Measurements from ENCODE around the gene DOCK8. TPM values are rescaled to one million over a fixed set of nuclear protein-coding genes. Genes with fewer than 3 reads are reported as not detected.

DOCK8 gene
- total and polyA plus RNA-seq, 2 of the 13 experiments (the other 11 are each of a cell fraction or from before 2014, with no cell fraction given) = 0.28 to 0.38 TPM

GRCh38 chr9:437574-438001, 222.9 kb downstream of the DOCK8 start:
- H3K9ac ChIP-seq (ENCODE audit: insufficient read depth, low read depth, low read length) = no peak overlapping the region
- DNase-seq (ENCODE audit: low spot score) (no peak), FAIRE-seq (no peak), ATAC-seq (no peak)
- H3K27ac ChIP-seq (ENCODE audit: extremely low read length, insufficient read depth, low read length) = no peak overlapping the region
- in situ Hi-C loops (cut with HindIII; ENCODE audit: extremely low pct_ligation_motif_present, low pct_unique_long_range_greater_than_20kb) (no loop called here), intact Hi-C loops (cut with micrococcal nuclease; ENCODE audit: unreplicated experiment) (no loop called here)
- H3K4me2 ChIP-seq (ENCODE audit: low read depth, low read length) = no peak overlapping the region
- H3K36me3 ChIP-seq (replicated peaks in 1 of 2; ENCODE audit: control insufficient read depth in 1 of 2, insufficient read depth in 2 of 2, low read length in 2 of 2) = no peaks in the 10 kb centered on the region
- TF ChIP-seq ZNF260 (CRISPR knock-in tag; IDR thresholded peaks at IDR 0.05; ENCODE audit: borderline replicate concordance, low read depth) (no peak), JUNB (CRISPR knock-in tag; IDR thresholded peaks at IDR 0.05; ENCODE audit: borderline replicate concordance) (no peak), AHR (CRISPR knock-in tag; IDR thresholded peaks at IDR 0.05) (no peak), SNAPC4 (CRISPR knock-in tag; IDR thresholded peaks at IDR 0.05) (no peak), TSC22D2 (CRISPR knock-in tag; IDR thresholded peaks at IDR 0.05; ENCODE audit: borderline replicate concordance) (no peak), ZNF768 (CRISPR knock-in tag; IDR thresholded peaks at IDR 0.05) (no peak), FOXO1 (CRISPR knock-in tag; IDR thresholded peaks at IDR 0.05) (no peak), ZKSCAN5 (CRISPR knock-in tag; IDR thresholded peaks at IDR 0.05) (no peak)
- TF ChIP-seq, protein P1, sequence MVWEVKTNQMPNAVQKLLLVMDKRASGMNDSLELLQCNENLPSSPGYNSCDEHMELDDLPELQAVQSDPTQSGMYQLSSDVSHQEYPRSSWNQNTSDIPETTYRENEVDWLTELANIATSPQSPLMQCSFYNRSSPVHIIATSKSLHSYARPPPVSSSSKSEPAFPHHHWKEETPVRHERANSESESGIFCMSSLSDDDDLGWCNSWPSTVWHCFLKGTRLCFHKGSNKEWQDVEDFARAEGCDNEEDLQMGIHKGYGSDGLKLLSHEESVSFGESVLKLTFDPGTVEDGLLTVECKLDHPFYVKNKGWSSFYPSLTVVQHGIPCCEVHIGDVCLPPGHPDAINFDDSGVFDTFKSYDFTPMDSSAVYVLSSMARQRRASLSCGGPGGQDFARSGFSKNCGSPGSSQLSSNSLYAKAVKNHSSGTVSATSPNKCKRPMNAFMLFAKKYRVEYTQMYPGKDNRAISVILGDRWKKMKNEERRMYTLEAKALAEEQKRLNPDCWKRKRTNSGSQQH (CRISPR knock-in tag; IDR thresholded peaks at IDR 0.05; ENCODE audit: low read depth) = no peak
- H3K27me3 ChIP-seq (ENCODE audit: control insufficient read depth in 1 of 2, insufficient read depth in 2 of 2, low read length in 2 of 2) = no peaks in the 10 kb centered on the region
- H3K4me3 ChIP-seq (replicated peaks in 1 of 3; ENCODE audit: insufficient read depth in 1 of 3, low read depth in 2 of 3, low read length in 3 of 3) = no peak overlapping the region
- POLR2A ChIA-PET = no interaction called here
- no TSS peak for BruUV-seq (replicated peaks)
- H3K79me2 ChIP-seq (ENCODE audit: insufficient read depth, low read length) = no peaks in the 10 kb centered on the region
- CTCF ChIA-PET (ENCODE audit: low intra/inter-chr PET ratio, low total read pairs) = no interaction called here
- H2AFZ ChIP-seq (ENCODE audit: low read length) = no peak overlapping the region
- 25% methylated on average over 1 of the region's 1 CpG for WGBS (ENCODE audit: low lambda C conversion rate)
- H3K9me3 ChIP-seq (ENCODE audit: low read length) = no peaks in the 10 kb centered on the region
- no peaks in the 10 kb centered on the region for H3K4me1 ChIP-seq (ENCODE audit: insufficient read depth, low read length)
- no peaks in the 10 kb centered on the region for H4K20me1 ChIP-seq (ENCODE audit: insufficient read depth, low read length)
